ENCODE data around the gene C12orf60. TPM values are rescaled to one million over a fixed set of nuclear protein-coding genes. Genes with fewer than 3 reads are reported as not detected.

The C12orf60 gene
- total RNA-seq, 4 donors from 2014 or later, result 0.20 to 2.1 (median 0.89) TPM

- Histone ChIP-seq H3K27ac (no peak overlapping the region), H3K4me3 (no peak overlapping the region), H3K9me3 (no peaks in the 10 kb centered on the region), H3K36me3 (no peaks in the 10 kb centered on the region), H3K4me1 (peaks cover 0 to 50% (median 24%) of the 10 kb centered on the region in 4 donors), H3K27me3 (no peaks in the 10 kb centered on the region)
- no peak for DNase-seq (ENCODE audit: low spot score in 2 of 2)
- TF ChIP-seq POLR2A (IDR thresholded peaks at IDR 0.05), result no peak
- no peak for TF ChIP-seq CTCF (IDR thresholded peaks at IDR 0.05)
- TF ChIP-seq EP300 (IDR thresholded peaks at IDR 0.05), result no peak
- WGBS, 2 donors, result 94 to 97% methylated on average over 1 of the region's 1 CpG
Observed at GRCh38 chr12:14839262-14839661, 35.8 kb downstream of the C12orf60 start.

GRCh38 chr12:14840616-14841015 lies 37.1 kb downstream of the C12orf60 start:
- Histone ChIP-seq H3K27ac (peak overlapping the region in 3 of 4 donors; percentile 5 to 74 (median 41)), H3K9me3 (no peaks in the 10 kb centered on the region), H3K27me3 (no peaks in the 10 kb centered on the region), H3K4me3 (no peak overlapping the region), H3K4me1 (peaks cover 0 to 46% (median 18%) of the 10 kb centered on the region in 4 donors), H3K36me3 (no peaks in the 10 kb centered on the region)
- no peak for TF ChIP-seq CTCF (IDR thresholded peaks at IDR 0.05)
- no peak for TF ChIP-seq EP300 (IDR thresholded peaks at IDR 0.05)
- no peak for TF ChIP-seq POLR2A (IDR thresholded peaks at IDR 0.05)
- no peak for DNase-seq (ENCODE audit: low spot score in 2 of 2)
- WGBS, 2 donors, result 87 to 88% methylated on average over 4 of the region's 4 CpGs

GRCh38 chr12:14841761-14842160 lies 38.3 kb downstream of the C12orf60 start:
- peak overlapping the region; percentile 17 to 75 (median 58) for H3K27ac ChIP-seq
- 24 to 30% methylated on average over 3 of the region's 3 CpGs for WGBS, 2 donors
- H3K4me3 ChIP-seq, result no peak overlapping the region
- H3K27me3 ChIP-seq, result no peaks in the 10 kb centered on the region
- no peaks in the 10 kb centered on the region for H3K36me3 ChIP-seq
- TF ChIP-seq POLR2A (IDR thresholded peaks at IDR 0.05) (peak in 1 of 2 donors; percentile 14), CTCF (IDR thresholded peaks at IDR 0.05) (no peak), EP300 (IDR thresholded peaks at IDR 0.05) (peak; percentile 62 to 84)
- peak in 1 of 2 donors; percentile 53 for DNase-seq (ENCODE audit: low spot score in 2 of 2)
- peaks cover 0 to 53% (median 20%) of the 10 kb centered on the region in 4 donors for H3K4me1 ChIP-seq
- H3K9me3 ChIP-seq, result no peaks in the 10 kb centered on the region

- Histone ChIP-seq H3K9me3 (no peaks in the 10 kb centered on the region), H3K4me1 (peaks cover 0 to 56% (median 20%) of the 10 kb centered on the region in 4 donors), H3K4me3 (no peak overlapping the region), H3K27ac (peak overlapping the region; percentile 41 to 75 (median 63)), H3K27me3 (no peaks in the 10 kb centered on the region), H3K36me3 (no peaks in the 10 kb centered on the region)
- WGBS, 2 donors, result 53 to 62% methylated on average over 3 of the region's 3 CpGs
- no peak for DNase-seq (ENCODE audit: low spot score in 2 of 2)
- TF ChIP-seq CTCF (IDR thresholded peaks at IDR 0.05) (no peak), POLR2A (IDR thresholded peaks at IDR 0.05) (no peak), EP300 (IDR thresholded peaks at IDR 0.05) (no peak)
Observed at GRCh38 chr12:14842315-14842714, 38.8 kb downstream of the C12orf60 start.

- Histone ChIP-seq H3K9me3 (no peaks in the 10 kb centered on the region), H3K4me3 (no peak within 1 kb of the TSS), H3K36me3 (no peaks in the 10 kb centered on the region), H3K27ac (peak within 1 kb of the TSS in 3 of 4 donors; percentile 52 to 75 (median 74)), H3K27me3 (no peaks in the 10 kb centered on the region), H3K4me1 (peaks cover 0 to 60% (median 20%) of the 10 kb centered on the region in 4 donors)
- no peak for TF ChIP-seq CTCF (IDR thresholded peaks at IDR 0.05)
- no peak for TF ChIP-seq EP300 (IDR thresholded peaks at IDR 0.05)
- TF ChIP-seq POLR2A (IDR thresholded peaks at IDR 0.05), result no peak
- DNase-seq (ENCODE audit: low spot score in 2 of 2), result no peak
- 74 to 81% methylated on average over 10 of the region's 10 CpGs for WGBS, 2 donors
Observed at GRCh38 chr12:14843425-14843887, 40.0 kb downstream of the C12orf60 start, which contains the start of gene ART4. ART4 (minus strand) TSS chr12:14843526; CDS start chr12:14843113, 413 bp downstream.
